HepG2 (cell line): ENCODE results near the gene TGM2. TPM values are rescaled to one million over a fixed set of nuclear protein-coding genes. Genes with fewer than 3 reads are reported as not detected.

Experiments used
- FLYWCH1 ChIP-seq: sonication (generic); formaldehyde crosslinking; IDR thresholded peaks from 2 replicates; pipeline ENCODE4 v1.8.1; 2023; ENCODE audit warnings: mild to moderate bottlenecking, missing genetic modification reagents
- GATA4 ChIP-seq: sonication (generic); IDR thresholded peaks from 2 replicates; pipeline ENCODE4 v1.6.1; 2016; ENCODE audit warnings: antibody characterized with exemption, low read depth, borderline replicate concordance
- GPN1 ChIP-seq: sonication (generic); formaldehyde crosslinking; IDR thresholded peaks from 2 replicates; pipeline ENCODE4 v1.5.1; 2020; ENCODE audit warnings: missing genetic modification reagents, borderline replicate concordance
- HMG20A ChIP-seq: IDR thresholded peaks from 2 replicates; pipeline ENCODE4 v1.6.1; 2016; ENCODE audit warnings: borderline replicate concordance
- HNRNPK ChIP-seq: fragments of 200-400 bp; formaldehyde crosslinking; IDR thresholded peaks from 2 replicates; pipeline ENCODE4 v1.6.1; 2018; ENCODE audit warnings: low read length, low read depth, moderate library complexity, mild to moderate bottlenecking; ENCODE audit not compliant: poor library complexity, severe bottlenecking
- HNRNPLL ChIP-seq: fragments of 200-400 bp; formaldehyde crosslinking; IDR thresholded peaks from 2 replicates; pipeline ENCODE4 v1.6.1; 2017; ENCODE audit warnings: mild to moderate bottlenecking, low read depth, low read length; ENCODE audit not compliant: poor library complexity, severe bottlenecking
- JUNB ChIP-seq: sonication (generic); formaldehyde crosslinking; IDR thresholded peaks from 2 replicates; pipeline ENCODE4 v1.8.0; 2022; ENCODE audit warnings: missing genetic modification reagents, mild to moderate bottlenecking, borderline replicate concordance
- KLF16 ChIP-seq, 2 experiments: sonication (generic) in 1 of 2; formaldehyde crosslinking in 1 of 2; IDR thresholded peaks; 2 replicates each; pipeline versions ENCODE4 v1.6.1 to v1.8.0; 2016 to 2023; ENCODE audit warnings: missing genetic modification reagents in 2 of 2, missing compliant biosample characterization in 1 of 2
- MAFF ChIP-seq: IDR thresholded peaks from 2 replicates; pipeline ENCODE4 v1.6.1; 2011; ENCODE audit warnings: low read depth, low read length, improper control_type of control experiment
- NKX3-1 ChIP-seq: sonication (generic); formaldehyde crosslinking; IDR thresholded peaks from 2 replicates; pipeline ENCODE4 v1.5.0; 2020; ENCODE audit warnings: missing genetic modification reagents
- PRMT3 ChIP-seq: sonication (generic); formaldehyde crosslinking; IDR thresholded peaks from 2 replicates; pipeline ENCODE4 v1.8.1; 2022; ENCODE audit warnings: low read depth, mild to moderate bottlenecking, moderate library complexity, missing genetic modification reagents, borderline replicate concordance
- ZBTB7A ChIP-seq: sonication (generic); formaldehyde crosslinking; IDR thresholded peaks from 2 replicates; pipeline ENCODE4 v1.8.0; 2022; ENCODE audit warnings: mild to moderate bottlenecking, missing genetic modification reagents
- ZNF326 ChIP-seq: sonication (generic); formaldehyde crosslinking; IDR thresholded peaks from 2 replicates; pipeline ENCODE4 v1.4.0; 2020; ENCODE audit warnings: missing genetic modification reagents, borderline replicate concordance
- ZNF589 ChIP-seq: sonication (generic); formaldehyde crosslinking; conservative IDR thresholded peaks from 2 replicates; pipeline ENCODE4 v1.8.0; 2022; ENCODE audit warnings: mild to moderate bottlenecking, moderate library complexity, missing genetic modification reagents
- ZNF616 ChIP-seq: sonication (generic); formaldehyde crosslinking; IDR thresholded peaks from 2 replicates; pipeline ENCODE4 v1.5.0; 2020; ENCODE audit warnings: low read depth, mild to moderate bottlenecking, missing genetic modification reagents
- polyA plus RNA-seq, 8 experiments: library from polyadenylated mRNA; depleted of rRNA in 3 of 8; stranded (reverse) in 7 of 8; unstranded in 1 of 8; fragments of >200 nt; fragmentation: Illumina TruSeq in 4 of 8; extraction: Trizol in 4 of 8; gene quantifications; 2 replicates each; pipeline versions ENCODE4 v1.2.1 to v1.2.3, GENCODE V29; 2011 to 2016; ENCODE audit warnings: low read depth in 4 of 8, missing spikeins in 1 of 8, mixed read lengths in 1 of 8; ENCODE audit not compliant: insufficient read depth in 1 of 8
- total RNA-seq, 5 experiments: library from RNA; depleted of rRNA; stranded (reverse); fragments of >200 nt; fragmentation: Illumina TruSeq; extraction: Trizol; gene quantifications; 2 replicates each; pipeline ENCODE4 v1.2.3, GENCODE V29; 2016; ENCODE audit warnings: low read depth in 1 of 5
- TF ChIP-seq, protein P1 (sequence below): sonication (generic); formaldehyde crosslinking; IDR thresholded peaks from 2 replicates; pipeline ENCODE4 v1.5.0; 2020; ENCODE audit warnings: missing genetic modification reagents
- TF ChIP-seq, protein P2 (sequence below): IDR thresholded peaks from 2 replicates; pipeline ENCODE4 v1.6.1; 2016; ENCODE audit warnings: low read depth
- TF ChIP-seq, protein P3 (sequence below): sonication (generic); formaldehyde crosslinking; IDR thresholded peaks from 2 replicates; pipeline ENCODE4 v1.4.0; 2020; ENCODE audit warnings: missing genetic modification reagents, borderline replicate concordance
- TF ChIP-seq, protein P4 (sequence below): sonication (generic); formaldehyde crosslinking; IDR thresholded peaks from 2 replicates; pipeline ENCODE4 v1.4.0; 2020; ENCODE audit warnings: missing genetic modification reagents, borderline replicate concordance

The TGM2 gene
- total and polyA plus RNA-seq, 2 of the 13 experiments (the other 11 are each of a cell fraction or from before 2014, with no cell fraction given): 4.2 to 46.4 TPM

DNA sequence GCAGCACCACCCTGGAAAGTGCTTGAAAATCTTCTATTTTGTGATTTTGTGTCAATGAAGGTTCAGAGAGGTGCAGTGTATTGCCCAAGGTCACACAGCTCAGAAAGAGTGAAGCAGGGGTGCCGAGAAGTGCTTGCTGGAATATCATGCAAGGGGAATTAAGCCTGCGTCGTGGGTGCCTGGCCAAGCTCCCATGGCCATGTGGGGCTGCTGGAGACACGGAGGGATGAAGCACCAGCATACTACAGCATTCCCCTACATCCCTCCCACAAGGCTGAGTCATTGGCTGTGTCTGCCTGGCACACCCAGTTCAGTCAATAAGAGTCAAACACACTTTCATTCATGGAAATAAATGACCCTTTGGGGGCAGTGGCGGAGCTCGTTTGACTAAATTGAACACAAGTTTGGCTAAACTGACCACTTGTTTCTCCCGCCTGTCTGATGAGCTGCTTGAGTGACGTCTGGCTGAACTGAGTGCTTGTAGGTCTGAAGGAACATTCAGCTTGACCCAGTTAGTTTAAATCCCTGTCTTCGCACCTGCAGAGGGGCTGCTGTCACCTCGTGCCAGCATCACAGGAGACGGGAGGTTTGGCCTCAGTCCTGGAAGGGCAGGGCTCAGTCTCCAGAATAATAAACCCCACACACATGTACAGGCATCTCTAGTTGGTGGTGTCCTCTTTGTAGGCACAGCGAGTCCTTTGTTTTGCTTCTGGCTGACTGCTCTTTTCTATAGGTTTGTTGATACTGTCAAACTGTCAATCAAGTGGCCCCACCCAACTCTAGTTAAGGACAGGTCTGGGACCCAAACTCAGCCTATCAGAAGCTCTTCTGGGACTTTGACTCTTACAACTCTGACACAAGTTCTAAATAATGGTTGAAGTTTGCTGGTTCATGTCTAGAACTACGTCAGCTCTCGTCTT lies 8.4 kb upstream of the TGM2 start (continued):
- no peak for TF ChIP-seq ZBTB7A (CRISPR knock-in tag)
- no peak for TF ChIP-seq ZNF326
- TF ChIP-seq, protein P1, sequence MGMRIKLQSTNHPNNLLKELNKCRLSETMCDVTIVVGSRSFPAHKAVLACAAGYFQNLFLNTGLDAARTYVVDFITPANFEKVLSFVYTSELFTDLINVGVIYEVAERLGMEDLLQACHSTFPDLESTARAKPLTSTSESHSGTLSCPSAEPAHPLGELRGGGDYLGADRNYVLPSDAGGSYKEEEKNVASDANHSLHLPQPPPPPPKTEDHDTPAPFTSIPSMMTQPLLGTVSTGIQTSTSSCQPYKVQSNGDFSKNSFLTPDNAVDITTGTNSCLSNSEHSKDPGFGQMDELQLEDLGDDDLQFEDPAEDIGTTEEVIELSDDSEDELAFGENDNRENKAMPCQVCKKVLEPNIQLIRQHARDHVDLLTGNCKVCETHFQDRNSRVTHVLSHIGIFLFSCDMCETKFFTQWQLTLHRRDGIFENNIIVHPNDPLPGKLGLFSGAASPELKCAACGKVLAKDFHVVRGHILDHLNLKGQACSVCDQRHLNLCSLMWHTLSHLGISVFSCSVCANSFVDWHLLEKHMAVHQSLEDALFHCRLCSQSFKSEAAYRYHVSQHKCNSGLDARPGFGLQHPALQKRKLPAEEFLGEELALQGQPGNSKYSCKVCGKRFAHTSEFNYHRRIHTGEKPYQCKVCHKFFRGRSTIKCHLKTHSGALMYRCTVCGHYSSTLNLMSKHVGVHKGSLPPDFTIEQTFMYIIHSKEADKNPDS: no peak
- TF ChIP-seq, protein P2, sequence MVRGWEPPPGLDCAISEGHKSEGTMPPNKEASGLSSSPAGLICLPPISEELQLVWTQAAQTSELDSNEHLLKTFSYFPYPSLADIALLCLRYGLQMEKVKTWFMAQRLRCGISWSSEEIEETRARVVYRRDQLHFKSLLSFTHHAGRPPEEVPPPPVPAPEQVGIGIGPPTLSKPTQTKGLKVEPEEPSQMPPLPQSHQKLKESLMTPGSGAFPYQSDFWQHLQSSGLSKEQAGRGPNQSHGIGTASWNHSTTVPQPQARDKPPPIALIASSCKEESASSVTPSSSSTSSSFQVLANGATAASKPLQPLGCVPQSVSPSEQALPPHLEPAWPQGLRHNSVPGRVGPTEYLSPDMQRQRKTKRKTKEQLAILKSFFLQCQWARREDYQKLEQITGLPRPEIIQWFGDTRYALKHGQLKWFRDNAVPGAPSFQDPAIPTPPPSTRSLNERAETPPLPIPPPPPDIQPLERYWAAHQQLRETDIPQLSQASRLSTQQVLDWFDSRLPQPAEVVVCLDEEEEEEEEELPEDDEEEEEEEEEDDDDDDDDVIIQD (CRISPR knock-in tag): no peak
- TF ChIP-seq, protein P3, sequence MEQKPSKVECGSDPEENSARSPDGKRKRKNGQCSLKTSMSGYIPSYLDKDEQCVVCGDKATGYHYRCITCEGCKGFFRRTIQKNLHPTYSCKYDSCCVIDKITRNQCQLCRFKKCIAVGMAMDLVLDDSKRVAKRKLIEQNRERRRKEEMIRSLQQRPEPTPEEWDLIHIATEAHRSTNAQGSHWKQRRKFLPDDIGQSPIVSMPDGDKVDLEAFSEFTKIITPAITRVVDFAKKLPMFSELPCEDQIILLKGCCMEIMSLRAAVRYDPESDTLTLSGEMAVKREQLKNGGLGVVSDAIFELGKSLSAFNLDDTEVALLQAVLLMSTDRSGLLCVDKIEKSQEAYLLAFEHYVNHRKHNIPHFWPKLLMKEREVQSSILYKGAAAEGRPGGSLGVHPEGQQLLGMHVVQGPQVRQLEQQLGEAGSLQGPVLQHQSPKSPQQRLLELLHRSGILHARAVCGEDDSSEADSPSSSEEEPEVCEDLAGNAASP (CRISPR knock-in tag): no peak
- no peak for TF ChIP-seq FLYWCH1 (CRISPR knock-in tag)
- TF ChIP-seq HNRNPK: no peak
- TF ChIP-seq GPN1: no peak
- TF ChIP-seq ZNF589 (CRISPR knock-in tag): no peak
- TF ChIP-seq, protein P4, sequence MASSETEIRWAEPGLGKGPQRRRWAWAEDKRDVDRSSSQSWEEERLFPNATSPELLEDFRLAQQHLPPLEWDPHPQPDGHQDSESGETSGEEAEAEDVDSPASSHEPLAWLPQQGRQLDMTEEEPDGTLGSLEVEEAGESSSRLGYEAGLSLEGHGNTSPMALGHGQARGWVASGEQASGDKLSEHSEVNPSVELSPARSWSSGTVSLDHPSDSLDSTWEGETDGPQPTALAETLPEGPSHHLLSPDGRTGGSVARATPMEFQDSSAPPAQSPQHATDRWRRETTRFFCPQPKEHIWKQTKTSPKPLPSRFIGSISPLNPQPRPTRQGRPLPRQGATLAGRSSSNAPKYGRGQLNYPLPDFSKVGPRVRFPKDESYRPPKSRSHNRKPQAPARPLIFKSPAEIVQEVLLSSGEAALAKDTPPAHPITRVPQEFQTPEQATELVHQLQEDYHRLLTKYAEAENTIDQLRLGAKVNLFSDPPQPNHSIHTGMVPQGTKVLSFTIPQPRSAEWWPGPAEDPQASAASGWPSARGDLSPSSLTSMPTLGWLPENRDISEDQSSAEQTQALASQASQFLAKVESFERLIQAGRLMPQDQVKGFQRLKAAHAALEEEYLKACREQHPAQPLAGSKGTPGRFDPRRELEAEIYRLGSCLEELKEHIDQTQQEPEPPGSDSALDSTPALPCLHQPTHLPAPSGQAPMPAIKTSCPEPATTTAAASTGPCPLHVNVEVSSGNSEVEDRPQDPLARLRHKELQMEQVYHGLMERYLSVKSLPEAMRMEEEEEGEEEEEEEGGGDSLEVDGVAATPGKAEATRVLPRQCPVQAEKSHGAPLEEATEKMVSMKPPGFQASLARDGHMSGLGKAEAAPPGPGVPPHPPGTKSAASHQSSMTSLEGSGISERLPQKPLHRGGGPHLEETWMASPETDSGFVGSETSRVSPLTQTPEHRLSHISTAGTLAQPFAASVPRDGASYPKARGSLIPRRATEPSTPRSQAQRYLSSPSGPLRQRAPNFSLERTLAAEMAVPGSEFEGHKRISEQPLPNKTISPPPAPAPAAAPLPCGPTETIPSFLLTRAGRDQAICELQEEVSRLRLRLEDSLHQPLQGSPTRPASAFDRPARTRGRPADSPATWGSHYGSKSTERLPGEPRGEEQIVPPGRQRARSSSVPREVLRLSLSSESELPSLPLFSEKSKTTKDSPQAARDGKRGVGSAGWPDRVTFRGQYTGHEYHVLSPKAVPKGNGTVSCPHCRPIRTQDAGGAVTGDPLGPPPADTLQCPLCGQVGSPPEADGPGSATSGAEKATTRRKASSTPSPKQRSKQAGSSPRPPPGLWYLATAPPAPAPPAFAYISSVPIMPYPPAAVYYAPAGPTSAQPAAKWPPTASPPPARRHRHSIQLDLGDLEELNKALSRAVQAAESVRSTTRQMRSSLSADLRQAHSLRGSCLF: no peak
- no peak for TF ChIP-seq NKX3-1 (CRISPR knock-in tag)
- no peak for TF ChIP-seq MAFF
- no peak for TF ChIP-seq GATA4
- TF ChIP-seq JUNB: no peak
- no peak for TF ChIP-seq PRMT3 (CRISPR knock-in tag)
- no peak for TF ChIP-seq ZNF616 (CRISPR knock-in tag)
- no peak for TF ChIP-seq HNRNPLL
- no peak for TF ChIP-seq KLF16 (CRISPR knock-in tag; IDR thresholded peaks at IDR 0.05)
- peak; percentile 14; the same call in 1 of the 2 replicates for TF ChIP-seq HMG20A (CRISPR knock-in tag)
